Anterior cingulate cortex (tissue), 58 donors: ENCODE data around the gene PPIL6.
A peak's percentile ranks its signal among the peaks of the same experiment; 100 is the strongest.

Experiments used
- DNase-seq, 58 donors: peaks; one replicate each; lab custom pipeline; 2025; lab: John Stamatoyannopoulos, UW

PPIL6 gene

GRCh38 chr6:109417646-109418045 is 22.8 kb downstream of the PPIL6 start:
- no peak for DNase-seq

- DNase-seq = no peak
These were observed 29.4 kb downstream of the PPIL6 start for GRCh38 chr6:109411034-109411433.

DNA sequence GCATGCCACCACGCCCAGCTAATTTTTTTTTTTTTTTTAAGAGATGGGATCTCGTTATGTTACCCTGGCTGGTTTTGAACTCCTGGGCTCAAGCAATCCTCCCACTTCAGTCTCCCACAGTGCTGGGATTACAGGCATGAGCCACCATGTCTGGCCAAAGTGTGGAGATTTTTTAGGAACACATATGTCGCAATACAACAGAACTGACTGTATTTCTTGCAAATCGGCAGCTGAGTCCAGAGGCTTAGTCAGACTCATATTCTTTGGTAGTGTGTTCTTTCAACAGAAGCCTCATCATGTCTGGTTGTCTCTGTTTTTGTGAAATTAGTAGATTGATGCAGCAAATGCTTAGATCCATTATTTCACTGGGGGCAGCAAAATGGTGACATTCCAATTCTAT is 34.2 kb downstream of the PPIL6 start:
- DNase-seq = peak in 1 of 58 donors; percentile 22

GRCh38 chr6:109397020-109397419 is 43.4 kb downstream of the PPIL6 start:
- DNase-seq = peak in 1 of 58 donors; percentile 5

DNA sequence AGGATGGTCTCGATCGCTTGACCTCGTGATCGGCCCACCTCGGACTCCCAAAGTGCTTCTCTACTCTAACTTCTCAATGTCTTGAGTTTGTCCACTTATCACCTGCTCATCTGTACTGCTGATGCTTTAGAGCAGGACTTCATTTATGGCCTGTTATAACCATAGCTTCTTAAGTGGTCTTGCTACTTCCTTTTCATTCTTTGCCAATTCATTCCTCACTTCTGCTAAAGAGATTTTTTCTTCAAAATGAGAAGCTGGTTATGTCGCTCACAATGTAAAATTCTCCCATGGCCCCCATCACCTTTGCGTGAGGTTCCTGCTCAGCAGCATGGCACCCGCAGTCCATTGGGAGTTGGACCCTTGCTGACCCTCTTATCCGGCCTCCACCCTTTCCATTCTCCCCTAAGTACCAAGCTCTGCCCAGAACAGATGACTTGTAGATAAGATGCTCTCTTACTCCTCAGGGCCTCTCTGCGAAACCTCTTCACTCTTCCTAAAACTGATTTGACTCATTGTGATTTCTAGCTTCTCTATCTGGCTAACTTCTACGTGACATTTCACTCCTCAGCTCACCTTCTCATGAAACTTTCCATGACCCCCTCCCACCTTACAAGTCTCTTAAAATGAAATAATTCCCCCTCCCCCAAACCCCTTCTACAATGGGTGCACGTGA is 44.2 kb downstream of the PPIL6 start:
- DNase-seq = no peak

DNA sequence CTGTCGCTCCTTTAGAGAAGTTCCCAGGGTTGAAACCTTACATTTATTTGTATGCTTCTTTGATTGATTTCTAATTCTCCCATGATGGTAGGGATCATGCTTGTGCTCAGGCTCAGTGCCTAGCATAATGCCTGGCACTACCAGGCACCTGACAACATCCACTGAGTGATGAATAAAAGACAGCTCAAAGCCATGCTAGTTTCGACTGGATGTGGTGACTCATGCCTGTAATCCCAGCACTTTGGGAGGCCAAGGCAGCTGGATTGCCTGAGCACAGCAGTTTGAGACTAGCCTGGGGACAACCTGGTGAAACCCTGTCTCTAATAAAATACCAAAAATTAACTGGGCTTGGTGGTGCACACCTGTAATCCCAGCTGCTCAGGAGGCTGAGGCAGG is 46.5 kb downstream of the PPIL6 start:
- DNase-seq = peak in 1 of 58 donors; percentile 46

GRCh38 chr6:109393157-109393885 is 47.1 kb downstream of the PPIL6 start:
- no peak for DNase-seq

DNA sequence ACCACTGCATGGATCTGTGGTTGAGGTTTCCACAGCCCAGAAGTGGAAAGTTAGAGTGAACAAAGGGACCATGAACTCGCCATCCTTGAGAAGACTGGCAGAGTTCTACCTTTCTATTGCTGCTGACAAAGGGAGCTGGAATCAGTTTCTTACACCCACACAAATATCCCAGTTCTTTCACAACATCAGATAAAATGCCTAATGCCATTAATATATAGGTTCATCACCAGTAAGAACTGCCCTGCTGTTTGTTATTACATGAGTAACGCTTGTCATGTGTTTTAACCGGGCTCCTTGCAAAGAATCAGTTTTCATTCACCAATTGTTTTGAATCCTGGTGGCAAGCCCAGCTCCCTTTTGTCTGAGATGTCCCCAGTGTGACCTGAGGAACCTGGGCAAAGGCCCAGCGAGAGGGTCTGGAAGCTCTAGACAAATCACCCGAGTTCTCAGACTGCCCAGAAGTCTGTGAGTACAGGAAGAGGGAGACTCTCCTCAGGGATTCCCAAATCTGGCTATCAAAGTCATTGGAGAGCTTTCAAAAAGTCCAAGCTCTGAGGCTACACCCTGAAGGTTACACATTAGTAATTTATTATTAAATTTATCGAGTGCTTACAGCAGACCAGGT is 50.7 kb downstream of the PPIL6 start:
- peak in 5 of 58 donors; percentile 5 to 25 (median 16) for DNase-seq

DNA sequence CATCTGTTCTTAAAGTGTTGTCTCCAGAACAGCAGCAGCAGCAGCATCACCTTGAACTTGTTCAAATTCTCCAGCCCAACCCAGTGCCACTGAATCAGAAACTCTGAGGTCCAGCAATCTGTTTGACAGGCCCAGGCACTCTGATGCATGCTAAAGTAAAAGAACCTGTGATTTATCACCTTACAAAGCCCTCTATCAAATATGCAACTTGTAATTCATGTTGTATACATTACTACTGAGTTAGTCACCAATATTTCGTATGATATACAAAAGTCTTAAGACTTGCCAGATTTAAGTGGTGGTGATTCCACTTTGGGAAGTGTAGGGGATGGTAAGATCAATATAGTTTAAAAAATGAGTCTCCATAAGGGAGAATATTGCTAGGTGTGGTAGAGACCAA is 52.2 kb downstream of the PPIL6 start:
- DNase-seq = no peak

GRCh38 chr6:109383438-109383940 is 56.9 kb downstream of the PPIL6 start:
- DNase-seq = no peak

DNA sequence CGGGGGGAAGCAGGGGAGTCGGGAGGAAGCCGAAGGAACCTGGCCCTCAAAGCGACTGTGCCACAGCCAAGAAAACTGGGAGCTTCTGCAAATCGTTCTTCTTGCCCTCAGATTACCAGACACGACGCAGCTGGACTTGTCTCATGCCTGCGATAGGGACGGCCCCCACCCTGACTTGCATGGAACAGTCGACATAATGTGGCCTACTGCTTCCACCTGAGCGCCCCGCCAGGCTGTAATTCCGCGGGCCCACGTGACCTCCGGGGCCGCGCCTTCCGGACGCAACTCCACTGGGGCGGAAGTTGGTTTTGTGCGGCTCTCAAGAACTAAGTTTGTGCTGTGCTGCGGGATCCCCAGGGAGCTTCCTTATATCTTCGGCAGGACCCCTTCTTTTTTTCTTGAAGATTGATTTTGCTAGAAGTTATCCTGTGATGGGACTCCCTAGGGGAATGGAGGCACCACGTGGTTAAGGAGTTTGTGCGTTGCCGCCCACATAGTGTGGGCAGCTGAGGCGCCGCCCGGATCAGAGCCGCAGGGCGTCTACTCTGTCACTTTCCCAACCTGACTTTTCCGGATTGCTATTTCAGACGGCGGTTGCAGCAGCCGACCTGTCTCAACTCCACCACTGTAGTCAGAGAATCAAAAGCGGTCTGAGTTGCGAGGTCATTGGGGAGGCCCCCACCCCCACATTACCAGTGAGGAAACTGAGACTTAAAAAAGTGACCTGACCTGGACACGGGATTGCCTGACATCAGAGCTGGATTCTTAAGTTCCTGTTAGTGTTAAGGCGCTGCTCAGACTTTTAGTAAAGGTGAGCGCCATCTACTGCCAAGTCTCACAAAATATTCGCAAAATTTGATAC is 57.6 kb downstream of the PPIL6 start:
- peak; percentile 53 to 99 (median 92) for DNase-seq

DNA sequence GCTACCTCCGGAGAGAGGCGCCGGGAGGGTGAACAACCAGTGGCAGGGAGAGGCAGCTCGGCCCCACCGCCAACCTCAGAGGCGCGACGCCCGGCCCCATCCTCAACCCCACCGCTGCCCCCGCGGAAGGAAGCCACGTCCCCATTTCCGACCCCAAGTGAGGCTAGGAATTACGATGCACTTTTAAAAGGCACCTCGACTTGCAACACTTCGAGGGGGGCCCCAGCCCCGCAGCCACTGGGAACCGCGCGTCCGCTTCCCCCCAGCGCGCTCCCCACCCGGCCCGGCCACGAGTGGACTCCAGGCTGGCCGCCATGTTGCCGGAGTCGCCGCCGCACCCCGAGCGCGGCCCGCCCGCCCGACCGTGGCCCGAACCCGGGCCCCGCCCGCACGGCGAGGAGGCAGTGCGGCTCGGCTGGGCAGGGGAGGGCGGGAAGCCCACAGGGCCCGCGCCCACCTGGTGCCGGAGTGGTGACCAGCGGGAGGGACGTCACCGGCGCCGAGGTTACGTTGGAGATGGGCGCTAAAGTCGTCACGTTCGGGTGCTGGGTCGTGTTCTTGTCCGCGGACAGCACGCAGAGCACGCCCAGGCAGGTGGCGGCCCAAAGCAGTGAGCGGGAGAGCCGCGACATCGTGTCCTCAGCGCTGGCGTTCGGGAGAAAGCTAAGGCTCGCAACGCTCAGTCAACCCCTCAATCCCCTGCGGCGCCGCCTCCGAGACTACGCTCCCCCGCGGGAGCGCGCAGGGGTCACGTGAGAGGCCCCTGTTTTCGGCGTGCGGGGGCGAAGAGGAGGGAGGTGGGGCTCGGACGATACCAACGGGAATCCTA is 58.5 kb downstream of the PPIL6 start, which contains the start of gene CD164:
CD164 (minus strand) TSS at position 721 of the 829 bp plus-strand sequence; CDS start at position 632, 89 bp downstream.
- peak in 57 of 58 donors; percentile 53 to 99 (median 93) for DNase-seq

DNA sequence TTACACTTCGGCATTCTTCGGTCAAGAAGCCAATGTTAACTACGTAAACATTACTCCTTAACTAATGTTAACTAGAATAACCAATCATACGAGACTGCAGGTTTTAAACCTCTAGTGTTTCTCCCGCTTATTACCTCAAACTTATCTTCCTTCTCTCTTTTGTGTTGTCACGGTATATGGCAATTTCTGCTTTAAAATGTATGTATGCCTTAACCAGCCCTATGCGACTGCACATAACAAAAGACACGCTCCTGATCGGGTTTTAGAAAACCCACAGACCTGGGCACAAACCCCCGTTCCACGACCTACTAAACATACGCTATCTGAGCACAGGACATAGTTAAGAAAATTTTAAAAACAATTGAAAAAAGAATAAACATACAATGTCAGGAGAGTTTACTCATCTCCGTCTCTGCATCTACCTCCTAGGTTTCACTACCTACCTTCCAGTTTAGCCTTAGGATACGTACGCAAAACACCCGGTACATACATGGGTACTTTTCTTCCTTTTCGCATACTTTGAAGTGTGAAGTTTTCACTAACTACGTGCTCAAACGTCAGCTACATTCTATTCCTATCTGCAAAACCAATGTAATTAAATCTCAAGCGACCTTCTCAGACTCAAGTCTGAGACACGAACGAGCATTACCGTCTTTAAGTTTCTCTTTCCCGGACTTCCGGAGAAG is 59.2 kb downstream of the PPIL6 start:
- DNase-seq = no peak

GRCh38 chr6:109379711-109380110 is 60.7 kb downstream of the PPIL6 start:
- DNase-seq = no peak

DNA sequence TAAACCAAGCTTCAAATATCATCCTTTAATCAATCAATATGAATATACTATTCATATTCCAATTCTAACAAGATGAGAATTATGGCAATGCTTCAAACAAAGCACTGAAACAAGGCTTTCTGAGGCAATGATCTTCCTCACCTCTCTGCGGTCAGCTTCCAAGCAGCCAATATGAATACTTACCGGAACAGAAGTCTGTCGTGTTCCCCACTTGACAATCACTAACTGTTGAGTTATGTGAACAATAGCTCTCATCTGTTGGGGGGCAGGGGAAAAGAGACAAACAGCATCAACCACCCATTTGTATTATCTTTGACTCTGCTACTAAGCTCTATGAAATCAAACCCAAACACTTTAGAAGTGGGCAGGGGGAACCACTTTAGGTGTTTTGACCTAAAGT is 62.7 kb downstream of the PPIL6 start:
- no peak for DNase-seq

DNA sequence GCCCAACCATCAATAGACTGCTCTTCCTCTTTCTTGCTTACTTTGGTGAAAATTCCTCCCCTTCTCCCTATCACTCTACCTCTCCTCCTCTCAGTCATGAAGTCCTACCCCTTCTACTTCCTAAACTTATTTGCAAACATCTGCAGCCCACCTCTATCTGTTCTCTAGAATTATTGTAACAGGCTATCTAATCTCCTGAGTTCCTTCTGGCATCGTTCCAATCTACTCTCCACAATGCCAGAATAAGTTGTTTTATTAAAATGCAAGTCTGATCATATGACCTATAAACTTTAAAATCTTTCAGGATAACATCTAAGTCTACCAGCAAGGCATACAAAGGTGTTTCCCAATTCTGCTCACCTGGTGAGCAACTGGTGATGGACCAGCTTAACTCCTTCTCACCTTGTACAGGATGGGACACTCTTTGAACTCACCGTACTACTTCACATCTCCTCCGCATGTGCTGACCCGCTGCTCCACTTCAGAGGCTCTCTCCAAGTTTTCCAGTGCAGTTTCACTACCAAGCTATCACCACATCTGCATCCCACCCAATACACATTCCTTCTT is 66.0 kb downstream of the PPIL6 start:
- no peak for DNase-seq

- DNase-seq = no peak
These were observed 66.7 kb downstream of the PPIL6 start for GRCh38 chr6:109373762-109374161.

- DNase-seq = no peak
These were observed 67.1 kb downstream of the PPIL6 start for GRCh38 chr6:109373331-109373730.
